ENCODE data around the gene FEM1B.

The FEM1B gene

DNA sequence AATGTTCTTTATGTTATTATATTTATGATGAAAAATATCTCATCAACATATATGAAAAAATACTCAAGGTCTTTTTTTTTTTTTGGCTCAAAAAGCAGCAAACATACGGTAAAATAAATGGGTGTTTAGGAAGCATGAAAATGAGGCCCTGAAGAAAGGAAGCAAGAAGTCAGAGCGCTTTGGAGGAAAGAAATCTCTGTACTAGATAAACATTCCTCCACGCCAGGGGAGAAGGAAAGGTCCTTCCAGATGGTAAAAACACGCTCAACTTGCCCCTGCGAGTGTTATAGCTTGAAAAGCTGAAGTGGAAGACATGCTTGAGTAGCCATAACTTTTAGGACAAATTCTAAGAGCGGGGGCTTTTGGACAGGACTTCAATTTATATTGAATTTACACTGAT lies 52.9 kb downstream of the FEM1B start:
- no peak for DNase-seq

- no peak for DNase-seq
These were observed 53.4 kb downstream of the FEM1B start for GRCh38 chr15:68330901-68331300.

GRCh38 chr15:68332266-68332665 lies 54.7 kb downstream of the FEM1B start:
- DNase-seq = no peak

DNA sequence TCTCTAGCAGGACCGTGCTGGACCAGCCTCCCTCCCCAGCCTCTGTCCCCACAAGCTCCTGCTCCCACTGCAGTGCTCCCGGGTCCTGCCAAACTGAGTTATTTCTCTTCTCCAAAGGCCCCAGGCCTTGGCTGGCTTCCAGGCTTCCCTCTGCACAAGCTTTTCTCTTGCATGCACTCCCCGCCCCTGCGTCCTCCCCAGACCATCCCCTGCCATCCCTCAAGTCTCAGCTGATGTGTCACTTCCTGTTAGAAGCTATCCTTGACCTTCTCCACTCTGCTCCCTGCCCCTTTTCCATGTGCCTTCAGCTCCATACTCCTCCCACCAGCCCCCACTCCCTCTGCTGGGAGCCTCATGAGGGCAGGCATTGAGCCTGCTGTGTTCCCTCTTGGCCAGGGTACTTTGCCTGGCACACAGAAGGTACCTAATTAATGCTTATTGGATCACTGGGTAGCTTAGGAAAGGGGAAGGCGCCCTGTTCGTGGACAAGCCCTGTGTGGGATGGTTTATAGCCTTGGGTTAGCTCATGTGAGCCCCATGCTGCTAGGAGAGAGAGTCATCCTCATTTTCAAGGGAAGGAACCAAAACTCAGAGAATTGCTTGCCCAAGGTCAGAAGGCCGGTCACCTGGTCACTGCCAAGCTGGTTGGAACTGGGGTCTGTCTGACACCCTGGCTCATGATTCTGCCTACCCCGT lies 56.4 kb downstream of the FEM1B start:
- no peak for DNase-seq

- no peak for DNase-seq
These were observed 57.1 kb downstream of the FEM1B start for GRCh38 chr15:68334661-68335124.

- DNase-seq = no peak
These were observed 57.7 kb downstream of the FEM1B start for GRCh38 chr15:68335251-68335650.

GRCh38 chr15:68335655-68336054 lies 58.1 kb downstream of the FEM1B start:
- no peak for DNase-seq

DNA sequence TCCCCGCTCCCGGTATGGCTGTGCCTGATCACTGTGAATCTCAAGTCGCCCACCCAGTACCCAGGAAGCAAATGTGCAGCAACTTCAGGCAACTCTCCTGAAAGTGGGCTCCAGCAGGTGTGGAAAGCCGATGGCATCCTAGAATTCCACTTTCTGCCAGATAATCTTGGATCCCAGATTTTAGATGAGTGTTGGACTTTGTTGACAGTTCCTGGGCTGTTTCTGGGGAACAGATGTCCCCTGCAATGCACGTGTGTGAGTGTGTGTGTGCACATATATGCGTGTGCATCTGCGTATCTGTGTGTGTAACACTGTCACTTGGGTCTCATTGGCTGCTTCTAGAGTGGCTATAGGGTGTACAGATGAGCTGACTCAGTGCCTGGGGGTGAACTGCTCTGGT lies 59.0 kb downstream of the FEM1B start:
- no peak for DNase-seq

DNA sequence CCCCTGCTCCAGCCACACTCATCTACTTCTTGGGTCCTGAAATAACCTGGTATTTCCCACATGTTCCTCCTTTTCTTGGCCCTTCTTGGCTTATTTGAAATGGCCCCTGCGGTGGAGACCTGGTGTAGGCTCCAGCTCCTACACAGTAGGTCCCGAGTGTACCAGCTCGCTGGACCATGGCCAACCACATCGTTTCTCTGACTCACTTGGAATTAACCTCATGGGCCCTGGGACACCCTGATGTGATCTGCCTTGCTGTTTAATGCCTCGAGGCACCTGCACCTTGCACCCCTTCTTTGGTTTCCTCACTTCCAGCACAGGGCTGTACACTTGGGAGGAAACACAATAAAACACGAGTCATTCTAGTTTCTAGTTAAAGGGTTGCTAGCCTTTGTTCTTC lies 60.3 kb downstream of the FEM1B start:
- DNase-seq = no peak

GRCh38 chr15:68339481-68339880 lies 61.9 kb downstream of the FEM1B start:
- no peak for DNase-seq

DNA sequence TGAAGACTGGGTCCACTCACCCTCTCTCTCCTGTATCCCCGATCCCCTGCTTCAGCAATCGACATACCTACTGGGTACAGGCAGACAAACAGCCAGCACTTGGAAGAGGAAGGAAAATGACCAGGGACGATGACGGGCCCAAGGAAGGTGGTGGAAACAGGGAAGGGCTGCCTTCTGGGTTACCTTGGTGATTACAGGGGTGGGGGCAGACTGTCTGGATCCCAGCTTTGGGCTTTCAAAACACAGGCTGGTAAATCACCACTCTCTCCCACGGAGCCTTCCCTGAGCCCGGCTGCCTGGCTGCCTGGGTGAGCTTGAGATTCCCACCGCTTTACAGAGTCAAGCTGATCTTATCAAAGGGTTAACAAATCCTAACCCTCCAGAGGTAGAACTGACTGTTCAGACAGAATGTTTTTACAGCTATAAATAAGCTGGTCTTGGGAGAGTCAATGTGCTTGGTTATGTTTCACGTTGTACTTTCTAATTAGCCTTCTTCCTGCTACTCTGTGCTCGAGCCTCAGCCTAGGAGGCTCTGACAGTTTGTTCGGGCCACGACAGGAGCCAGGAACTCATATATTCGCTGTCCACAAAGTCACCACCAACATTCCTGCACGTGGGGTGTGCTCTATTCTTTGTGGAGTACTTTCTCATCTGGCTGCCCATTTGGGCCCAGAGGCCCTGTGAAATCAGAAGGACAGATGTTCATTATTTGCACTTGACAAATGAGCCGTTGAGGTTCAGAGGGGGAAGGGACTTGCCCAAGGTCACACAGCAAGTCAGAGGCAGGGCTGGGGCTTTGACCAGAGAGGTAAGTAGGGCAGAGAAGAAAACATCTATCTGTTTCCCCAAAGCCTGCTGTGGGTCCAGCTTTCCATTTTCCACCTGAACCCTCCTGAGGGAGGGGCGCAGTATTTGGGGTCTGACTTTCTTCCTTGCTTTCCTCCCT lies 63.5 kb downstream of the FEM1B start:
- no peak for DNase-seq

DNA sequence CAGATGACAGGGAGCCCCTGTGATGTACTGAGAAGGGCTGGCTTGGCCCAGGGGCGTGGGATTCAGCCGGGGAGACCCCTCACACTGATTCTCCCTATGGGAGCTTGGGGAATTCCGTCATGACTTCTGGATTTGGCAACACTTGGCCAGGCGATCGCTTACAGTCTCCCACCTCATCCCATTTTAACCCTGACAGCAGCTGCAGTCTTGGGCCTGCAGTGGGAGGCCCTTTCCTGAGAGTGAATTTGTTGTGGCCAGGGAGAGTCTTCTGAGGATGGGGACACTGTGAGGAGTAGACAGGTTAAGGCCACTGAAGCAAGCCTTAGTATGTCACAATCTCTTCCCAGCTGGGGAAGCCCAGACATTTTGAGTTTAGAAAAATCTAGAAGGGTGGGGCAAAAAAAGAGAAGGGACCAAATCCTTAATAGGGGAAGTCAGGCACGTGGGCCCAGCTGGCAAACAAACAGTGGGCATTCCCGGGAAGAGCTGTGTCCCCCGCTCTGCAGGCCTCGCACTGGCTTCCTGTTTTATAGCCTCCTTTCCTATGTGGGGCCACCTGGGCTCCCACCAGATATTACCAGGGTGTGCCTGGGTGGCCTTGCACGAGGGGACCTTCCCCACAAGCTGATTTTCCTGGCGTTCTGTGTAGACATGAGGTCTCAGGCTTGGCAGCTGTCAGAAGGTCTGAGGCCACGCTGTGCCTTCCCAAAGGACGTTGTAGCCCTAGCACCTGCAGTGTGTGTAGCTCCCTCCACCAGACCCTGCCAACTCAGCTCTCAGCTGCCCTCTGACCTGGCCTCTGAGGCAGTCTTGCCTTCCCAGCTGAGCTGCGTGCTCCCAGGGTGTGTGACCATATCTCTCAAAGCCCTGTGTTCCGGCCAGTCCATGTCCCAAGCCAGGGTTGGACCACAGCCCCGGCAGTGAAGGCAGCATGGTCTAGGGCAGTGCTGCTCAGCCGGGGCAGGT lies 64.5 kb downstream of the FEM1B start:
- no peak for DNase-seq

GRCh38 chr15:68343579-68344225 lies 66.2 kb downstream of the FEM1B start:
- DNase-seq = no peak

GRCh38 chr15:68344600-68344999 lies 67.1 kb downstream of the FEM1B start:
- no peak for DNase-seq
